ENCODE measurements around the gene LPIN1.
"Not testable (repeated sequence)": the region's sequence is repeated elsewhere in the genome, so short reads cannot be mapped to it uniquely, and the experiment has no call there.

Gene LPIN1

DNA sequence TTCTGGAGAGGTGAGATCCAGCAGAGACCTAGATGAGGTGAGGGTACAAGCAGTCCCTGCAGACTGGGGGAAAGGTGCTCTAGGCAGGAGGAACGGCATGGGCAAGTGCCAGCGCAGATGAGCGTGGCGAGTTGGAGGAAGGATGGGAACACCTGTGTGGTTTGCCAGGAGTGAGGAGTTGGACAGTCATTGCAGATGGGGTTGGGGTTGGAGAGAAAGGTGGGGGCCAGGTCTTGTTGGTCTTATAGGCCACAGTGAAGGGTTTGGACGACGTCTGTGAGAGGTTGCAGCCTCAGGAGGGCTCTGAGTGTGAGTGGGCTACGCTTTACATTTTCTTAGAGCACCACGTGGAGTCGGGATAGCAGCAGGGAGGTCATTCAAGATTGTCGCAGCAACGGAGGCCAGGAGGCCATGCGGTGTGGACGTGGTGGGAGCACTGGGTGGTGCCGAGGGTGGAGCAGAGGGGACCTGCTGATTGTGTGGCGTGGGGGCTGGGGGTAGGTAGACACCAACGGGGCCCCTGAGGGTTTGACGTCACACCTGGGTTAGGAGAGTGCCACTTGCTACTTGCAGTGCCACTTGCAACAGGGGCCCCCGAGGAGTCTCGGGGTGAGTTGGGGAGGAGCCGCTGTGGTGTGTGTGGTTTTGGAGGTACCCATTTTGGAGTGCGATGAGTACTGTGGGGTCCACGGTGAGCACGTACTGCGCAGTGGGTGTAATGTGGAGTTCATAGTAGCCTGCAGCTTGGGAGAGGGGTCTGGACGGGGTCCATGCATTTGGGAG is 66.2 kb downstream of the LPIN1 start:
- no peak for DNase-seq

DNA sequence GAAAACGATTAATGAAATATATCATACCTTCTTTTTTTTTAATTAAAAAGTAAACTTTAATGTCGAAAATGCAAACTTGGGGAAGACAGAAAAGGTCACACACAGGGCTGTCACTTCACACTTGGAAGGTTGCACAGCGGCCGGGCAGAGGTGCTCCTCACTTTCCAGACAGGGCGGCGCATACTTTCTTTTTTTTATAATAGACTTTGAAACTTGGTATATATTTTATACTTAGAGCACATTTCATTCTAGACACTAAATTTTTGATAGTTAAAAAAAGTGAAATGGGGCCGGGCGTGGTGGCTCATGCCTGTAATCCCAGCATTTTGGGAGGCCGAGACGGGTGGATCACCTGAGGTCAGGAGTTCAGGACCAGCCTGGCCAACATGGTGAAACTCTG is 66.9 kb downstream of the LPIN1 start:
- DNase-seq, result not testable (repeated sequence)

DNA sequence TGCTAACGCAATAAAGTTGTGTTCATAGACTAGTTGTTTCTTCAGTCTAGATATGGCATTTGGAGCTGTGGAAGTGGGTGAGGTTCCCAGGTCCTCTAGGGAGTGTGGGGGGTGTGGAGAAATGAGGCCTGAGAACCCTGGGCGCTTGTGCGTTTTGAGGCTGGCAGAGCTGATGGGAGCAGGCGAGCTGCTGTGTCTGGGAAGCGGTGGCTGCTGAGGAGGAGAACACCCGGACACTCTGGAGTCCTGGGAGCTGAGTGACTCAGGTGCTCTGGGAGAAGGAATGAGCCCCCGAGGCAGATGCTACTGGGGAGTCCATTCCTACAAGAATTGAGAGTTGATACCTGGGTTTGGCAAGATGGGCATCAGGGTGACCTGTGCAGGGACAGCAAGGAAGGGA is 67.5 kb downstream of the LPIN1 start:
- no peak for DNase-seq

DNA sequence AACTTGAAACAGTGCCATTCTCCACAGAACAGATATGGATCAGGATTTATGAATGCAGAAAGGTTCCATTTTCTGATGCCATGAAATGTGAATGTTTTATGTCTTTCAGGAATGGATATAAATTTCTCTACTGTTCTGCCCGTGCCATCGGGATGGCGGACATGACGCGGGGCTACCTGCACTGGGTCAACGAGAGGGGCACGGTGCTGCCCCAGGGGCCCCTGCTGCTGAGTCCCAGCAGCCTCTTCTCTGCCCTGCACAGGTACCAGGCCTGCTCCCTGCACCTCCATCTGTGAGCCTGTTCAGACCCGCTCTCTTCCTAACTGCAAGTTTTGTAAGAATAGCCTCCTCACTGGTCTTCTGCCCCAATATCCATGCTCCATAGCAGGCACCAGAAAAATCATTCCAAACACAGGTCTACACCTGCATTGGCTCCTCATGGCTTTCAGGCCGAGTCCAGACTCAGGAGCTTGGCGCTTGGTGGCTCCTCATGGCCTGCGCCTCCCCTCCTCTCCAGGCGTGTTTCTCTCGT is 68.6 kb downstream of the LPIN1 start:
- no peak for DNase-seq

DNA sequence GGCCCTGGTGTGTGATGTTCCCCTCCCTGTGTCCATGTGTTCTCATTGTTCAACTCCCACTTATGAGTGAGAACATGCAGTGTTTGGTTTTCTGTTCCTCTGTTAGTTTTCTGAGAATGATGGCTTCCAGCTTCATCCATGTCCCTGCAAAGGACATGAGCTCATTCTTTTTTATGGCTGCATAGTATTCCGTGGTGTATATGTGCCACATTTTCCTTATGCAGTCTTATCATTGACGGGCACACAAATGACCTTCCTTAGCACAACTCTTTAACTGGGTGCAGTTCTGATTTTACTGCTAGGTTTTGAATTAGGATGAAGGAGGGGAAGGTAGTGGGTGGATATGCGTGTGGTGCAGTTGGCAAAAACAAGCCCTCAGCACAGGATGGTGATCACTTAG is 70.5 kb downstream of the LPIN1 start:
- DNase-seq, result not testable (repeated sequence)

DNA sequence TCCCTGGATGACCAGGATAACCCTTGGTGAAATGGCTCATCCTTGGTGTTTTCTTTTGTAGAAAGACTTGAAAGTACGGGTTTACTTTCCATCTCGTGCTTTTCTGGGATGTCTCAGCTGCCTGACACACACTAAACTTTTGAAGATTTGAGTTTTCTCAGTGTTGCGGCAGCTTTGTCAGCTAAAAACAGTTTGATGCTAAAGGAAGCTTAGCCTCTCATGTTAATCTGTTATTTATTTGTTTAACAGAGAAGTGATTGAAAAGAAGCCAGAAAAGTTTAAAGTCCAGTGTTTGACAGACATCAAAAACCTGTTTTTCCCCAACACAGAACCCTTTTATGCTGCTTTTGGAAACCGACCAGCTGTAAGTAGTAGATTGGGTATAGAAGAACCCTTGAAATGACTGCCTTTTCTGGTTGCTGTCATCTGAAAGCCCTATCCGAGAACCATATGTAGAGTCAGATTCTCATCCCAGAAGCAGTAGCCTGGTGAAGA is 72.8 kb downstream of the LPIN1 start:
- no peak for DNase-seq

DNA sequence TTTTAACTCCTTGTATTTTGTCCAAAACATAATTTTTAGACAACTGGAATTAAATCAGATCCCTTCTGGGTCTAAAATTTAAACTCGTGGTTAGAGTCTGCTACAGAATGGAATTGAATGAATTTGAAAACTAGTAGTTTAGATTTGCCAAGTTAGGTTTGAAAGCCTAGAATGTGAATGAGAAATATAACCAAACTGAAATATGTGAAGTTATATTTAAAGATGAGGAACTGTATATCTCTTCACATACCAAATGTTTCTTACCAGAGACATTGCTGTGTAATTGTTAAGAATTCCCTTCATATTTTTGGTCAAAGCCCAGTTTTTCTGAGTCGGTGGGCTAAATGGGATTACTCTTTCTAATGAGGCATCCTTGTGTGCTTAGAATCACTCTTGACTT is 74.2 kb downstream of the LPIN1 start:
- DNase-seq, result no peak

DNA sequence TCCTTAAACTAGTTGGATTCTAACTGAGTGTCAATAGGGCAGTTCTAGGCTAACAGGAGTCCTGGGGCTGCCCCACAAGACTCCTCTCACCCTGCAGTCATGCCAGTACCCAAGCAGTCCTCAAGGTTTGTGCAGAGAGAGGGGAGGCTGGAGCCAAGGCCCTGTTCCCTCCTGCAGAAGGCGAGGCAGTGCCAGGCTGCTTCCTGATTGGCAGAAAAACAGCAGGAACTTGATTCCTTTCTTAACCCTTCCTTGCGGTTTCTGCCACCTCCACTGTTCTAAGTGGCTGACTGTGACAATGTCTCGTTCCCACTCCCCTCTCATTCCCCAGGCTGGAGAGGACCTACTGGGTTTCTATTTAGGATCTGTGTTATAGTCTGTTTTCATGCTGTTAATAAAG is 75.3 kb downstream of the LPIN1 start:
- no peak for DNase-seq

DNA sequence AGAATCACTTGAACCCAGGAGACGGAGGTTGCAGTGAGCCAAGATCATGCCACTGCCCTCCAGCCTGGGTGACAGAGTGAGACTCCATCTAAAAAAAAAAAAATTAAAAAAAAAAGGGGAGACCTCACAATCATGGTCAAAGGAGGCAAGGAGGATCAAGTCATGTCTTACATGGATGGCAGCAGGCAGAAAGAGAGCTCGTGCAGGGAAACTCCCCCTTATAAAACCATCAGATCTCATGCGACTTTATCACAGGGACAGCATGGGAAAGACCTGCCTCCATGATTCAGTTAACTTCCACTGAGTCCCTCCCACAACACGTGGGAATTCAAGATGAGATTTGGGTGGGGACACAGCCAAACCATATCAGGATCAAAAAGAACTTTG is 75.9 kb downstream of the LPIN1 start:
- not testable (repeated sequence) for DNase-seq

DNA sequence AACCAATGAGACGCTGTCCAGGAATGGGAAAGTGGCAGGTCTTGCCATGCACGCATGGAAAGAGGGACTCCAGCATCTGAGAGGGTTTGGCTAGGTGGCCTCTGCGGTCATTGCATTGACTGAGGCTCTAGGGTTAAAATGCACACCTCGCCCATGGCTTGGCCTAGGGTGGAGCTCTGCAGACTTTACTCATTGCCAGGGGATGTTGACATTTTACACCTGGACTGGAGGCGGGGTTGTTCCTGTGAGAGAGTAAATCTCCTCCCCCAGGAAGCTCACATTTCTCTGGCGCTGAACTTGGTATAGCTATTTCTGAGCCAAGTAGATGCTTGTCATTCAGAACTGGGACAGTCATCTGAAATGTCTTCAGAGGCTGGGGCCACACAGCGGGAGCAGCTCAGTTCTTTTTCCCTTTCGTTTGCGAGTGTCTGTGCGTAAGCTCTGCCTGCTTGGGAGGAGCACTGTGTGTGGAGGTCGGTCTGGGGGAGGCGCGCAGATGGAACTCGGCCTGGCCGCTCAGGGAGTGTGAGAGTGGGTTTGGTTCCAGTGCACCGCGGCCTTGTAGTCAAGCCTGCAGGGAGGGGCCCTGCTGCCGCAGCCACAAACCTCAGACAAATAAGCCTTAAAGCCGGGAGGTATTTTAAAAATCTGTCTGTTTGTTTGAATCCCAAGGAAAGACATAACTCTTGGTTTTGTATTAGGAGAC is 76.5 kb downstream of the LPIN1 start:
- DNase-seq, result no peak

DNA sequence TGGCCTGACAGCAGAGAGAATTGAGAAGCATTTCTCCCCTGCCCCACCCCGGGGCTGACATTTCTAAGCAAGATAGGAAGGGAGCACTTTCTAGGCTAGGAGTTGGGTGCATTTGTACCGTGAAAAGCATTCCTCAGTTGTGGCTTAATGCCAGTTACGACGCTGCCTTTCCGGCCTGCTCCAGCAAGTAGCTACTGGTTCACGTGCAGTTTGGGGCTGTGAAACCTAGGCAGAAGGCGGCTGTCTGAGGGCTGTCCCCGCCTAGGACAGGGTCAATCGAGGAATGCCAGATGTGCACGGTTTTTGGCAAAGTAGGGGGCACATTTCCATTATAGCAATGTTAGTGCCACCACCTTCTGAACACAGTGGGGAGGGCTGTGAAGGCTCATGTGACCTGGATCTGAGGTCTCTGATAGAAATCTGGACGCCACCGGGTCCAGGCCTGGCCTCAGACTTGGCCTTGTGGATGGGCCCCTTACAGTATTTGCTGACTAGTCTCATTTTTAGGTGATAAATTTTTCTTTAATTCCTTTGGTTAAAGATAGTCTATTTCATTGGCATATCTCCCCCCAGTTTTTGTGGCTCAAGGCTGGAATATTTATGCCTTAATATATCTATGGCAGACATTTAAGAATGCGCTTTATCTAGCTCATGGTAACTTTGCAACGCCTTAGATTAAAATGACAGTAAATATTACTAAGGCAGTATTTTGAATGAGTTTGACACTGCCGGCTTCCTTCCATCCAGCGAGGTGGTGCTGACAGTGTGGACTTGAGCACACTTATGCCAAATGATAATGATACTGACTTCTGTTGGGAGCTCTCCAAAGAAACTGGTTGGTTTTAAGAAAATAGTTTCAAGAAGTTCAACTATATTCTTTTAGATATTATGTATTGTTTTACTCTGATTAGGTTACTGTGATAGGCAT is 78.7 kb downstream of the LPIN1 start:
- no peak for DNase-seq

DNA sequence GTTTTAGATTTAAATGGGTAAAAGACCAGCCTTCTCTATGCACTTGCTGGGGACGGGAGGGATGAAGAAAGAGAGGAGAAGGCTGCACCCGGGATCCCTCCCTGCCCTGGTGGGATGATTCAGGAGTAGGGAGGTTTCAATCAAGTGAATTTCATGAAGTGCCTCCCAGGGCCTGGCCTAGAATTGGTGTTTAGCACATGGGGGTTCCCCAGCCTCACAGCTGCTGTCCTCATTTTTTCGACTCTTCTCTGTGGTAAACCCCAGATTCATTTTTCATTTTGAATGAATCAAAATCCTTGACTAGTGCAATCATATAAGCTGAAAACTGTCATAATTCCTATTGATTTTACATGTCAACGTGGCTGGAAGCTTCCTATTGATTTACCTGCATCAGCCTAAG is 81.1 kb downstream of the LPIN1 start:
- DNase-seq, result no peak

DNA sequence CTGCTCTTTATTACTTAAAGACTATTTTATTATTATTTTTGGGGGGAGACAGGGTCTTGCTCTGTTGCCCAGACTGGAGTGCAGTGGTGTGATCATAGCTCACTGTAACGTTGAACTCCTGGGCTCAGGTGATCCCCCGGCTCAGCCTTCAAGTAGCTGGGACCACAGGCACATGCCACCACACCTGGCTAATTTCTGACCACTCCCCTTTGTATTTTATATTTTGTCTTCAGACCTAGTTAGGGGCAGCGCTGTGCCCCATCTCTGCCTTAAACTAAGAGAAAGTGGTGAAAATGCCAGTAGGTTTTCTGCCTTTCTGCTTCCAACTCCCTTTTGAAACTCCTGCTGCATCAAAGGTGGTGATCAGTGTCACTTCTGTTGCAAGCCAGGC is 82.5 kb downstream of the LPIN1 start:
- DNase-seq, result no peak

DNA sequence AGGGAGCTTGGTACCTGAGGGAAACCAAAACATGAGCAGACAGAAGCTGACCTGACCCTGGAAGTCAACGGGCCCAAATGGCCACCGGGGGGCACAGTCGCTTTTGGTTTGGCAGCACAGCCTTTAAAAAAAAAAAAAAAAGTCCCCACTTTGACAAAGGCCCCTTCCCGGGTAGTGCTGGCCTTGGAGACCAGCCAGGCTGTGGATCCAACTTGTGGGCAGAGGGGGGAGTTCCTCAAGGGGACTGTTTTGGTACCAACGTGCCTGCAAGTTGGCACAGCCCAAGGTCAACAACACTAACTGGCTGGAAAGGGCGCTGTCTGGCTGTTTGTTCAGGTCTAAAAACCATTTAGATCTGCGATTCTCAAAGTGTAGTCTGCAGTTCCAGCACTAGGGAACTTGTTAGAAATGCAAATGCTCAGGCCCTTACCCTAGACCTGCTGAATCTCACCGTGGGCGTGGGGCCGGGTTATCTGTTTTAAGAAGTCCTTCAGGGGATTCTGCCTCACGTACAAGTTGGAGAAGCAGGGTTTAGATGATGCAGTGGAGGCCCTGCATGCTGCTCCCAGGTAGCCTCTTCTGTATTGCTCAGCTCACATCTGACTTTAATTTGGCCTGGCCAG is 83.0 kb downstream of the LPIN1 start:
- DNase-seq, result peak; percentile 67

DNA sequence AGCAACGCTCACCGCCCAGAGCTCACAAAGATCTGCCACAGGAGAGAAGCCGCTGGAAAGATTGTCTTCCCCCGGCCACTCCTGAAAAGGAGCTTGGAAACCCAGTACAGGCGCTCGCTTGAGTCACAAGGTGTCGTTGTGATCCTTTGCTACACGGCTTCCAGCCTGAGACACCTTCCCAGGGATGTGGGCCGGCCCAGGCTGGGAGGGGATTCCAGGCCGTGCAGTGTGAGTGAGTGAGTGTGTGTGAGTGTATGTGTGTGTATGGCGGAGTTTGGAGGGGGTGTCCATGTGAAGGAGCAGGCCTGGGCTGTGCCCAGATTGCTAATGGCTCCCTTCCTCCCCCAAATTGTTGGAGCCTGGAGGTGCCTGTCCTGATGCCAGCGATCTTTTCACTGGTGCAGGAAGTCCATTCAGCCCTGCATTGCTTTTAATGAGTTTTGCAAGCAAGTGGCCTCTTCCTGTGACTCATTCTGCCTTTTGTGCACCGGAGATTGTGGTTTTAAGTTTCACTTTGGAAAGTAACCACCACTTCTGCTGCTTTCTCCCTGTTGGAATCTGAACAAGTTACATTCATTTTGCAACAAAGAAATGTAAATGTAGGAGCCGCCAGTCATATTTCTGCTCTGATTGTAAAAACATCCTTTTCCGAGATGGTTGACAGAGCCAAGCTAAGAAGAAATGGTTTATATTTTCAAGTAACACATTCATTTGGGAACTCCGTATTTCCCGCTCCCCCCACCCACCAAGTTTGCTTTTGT is 83.7 kb downstream of the LPIN1 start:
- peak; percentile 39 for DNase-seq

DNA sequence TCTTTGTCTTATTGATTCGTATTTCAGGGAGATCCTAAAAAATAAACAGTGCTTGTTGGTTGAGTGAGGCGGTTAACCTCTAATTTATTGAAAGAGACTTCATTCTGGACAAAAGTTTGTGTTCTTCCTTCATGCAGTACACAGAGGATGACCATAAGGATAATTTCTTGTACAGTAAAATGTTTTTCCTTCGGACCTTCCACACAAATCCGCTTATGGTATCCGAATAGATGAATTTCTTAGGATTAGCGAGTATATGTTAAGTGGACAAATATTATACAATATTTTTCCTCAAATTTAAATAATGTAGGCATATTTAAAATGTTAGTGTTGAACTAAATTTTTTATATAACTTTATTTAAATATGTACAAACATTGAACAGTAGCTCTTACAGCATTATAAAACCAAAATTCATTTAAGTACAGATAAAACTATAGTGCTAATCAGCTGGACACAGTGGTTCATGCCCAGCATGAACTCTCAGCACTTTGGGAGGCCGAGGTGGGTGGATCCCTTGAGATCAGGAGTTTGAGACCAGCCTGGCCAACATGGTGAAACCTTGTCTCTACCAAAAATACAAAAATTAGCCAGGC is 84.4 kb downstream of the LPIN1 start:
- no peak for DNase-seq

DNA sequence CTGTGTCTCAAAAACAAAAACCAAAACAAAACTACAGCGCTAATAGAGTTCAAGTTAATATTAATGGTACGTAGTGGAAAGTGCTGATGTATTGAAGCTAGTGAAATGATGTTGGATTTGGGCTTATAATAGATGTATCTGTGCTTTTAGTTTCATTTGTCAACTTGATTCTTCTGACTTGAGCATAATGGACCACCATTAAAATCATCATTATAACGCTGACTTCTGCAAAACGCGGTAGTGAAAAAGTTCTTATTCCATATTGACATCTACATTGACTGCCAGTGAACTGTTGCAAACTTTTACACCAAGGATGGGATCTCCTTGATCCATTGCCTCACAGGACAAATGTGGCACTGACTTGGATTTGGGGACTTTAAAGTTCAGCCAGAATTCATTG is 85.0 kb downstream of the LPIN1 start:
- DNase-seq, result no peak

DNA sequence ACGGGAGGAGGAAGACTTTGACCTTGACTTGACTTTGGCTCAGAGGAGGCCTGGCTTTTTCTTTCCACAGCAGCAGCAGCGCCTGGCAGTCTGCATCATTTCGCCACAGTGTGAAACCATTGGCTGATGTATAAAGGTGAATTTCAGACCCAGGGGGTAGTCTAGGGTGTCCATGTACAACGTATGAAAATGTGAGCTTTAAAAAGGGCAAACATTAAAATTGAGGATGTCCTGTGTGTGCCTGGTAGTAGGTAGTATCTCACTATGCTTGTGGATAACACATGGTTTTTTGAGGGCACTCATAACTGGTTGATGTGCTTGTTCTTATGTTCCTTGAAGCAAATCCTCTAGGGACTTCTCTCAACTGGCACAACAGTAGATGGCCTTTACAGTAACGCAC is 86.1 kb downstream of the LPIN1 start:
- DNase-seq, result no peak

DNA sequence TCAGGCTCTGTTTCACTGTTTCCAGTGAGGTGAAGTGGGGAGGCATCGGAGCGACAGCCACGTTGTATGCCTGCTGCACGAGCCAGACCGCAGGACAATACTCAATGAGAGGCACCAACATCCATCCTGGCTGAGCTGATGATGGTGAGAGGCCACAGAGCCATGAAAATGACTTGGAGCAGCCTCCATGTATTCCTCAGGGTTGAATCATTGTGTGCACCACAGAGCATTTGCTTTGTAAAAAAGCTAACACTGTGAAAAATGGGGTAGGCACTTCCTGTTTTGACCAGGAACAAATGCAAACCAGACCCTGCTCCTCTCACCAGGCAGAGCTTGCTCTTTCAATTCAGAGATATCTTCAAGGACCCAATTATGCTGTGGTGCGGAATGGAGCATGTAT is 87.2 kb downstream of the LPIN1 start:
- no peak for DNase-seq

DNA sequence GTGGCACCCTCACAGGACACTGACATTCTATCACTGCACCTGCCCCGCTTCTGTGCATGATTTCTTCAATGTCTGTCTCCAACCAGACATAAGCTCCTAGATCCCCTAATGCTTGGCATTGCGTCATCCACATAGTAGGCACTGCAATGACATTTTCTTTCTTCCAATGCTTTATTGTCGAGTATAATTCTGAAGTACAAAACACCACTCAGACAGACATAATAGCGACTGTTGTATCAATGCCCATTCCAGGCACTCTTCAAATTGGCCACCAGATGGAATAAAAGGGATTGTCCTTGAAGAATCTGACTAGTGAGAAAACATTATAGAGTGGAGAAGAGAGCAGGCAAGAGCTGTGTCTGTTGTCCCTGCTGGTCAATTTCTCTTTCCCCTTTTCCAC is 89.0 kb downstream of the LPIN1 start:
- no peak for DNase-seq

DNA sequence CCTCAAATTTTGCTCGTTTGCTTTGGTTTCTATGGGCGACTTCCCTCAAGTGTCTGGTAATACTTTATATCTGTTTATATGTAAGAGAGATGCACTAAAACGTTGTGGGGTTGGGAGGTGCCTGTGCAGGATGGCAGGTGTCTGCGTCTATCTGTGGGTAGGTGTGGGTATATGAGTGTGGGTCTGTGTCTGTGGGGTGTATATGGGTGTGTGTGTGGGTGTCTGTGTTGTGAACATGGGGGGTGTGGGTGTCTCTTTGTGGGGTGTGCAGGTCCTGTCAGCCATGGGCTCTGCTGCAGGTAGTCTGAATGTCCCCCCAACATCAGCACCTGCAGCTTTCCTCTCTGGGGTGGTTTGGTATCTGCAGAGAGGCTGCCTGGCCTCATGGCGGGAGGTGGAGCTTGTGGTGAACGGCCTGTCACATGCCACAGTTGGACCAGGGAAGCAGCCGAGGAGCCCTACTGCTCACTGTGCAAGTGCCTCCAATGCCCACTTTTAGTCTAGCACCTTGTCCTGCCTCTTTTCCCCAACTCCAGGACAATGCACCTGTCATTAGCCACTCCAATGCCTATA is 90.3 kb downstream of the LPIN1 start:
- DNase-seq, result no peak

Measured in activated T-cell treated with anti-CD3 and anti-CD28 coated beads, Interleukin-2, amount 50 U/mL, for 1 hour (primary cell).